Neuronal stem cell (in vitro differentiated cells): ENCODE measurements around the gene HDAC9.

Source experiments
- DNase-seq: peaks from one replicate; pipeline ENCODE4 v3.0.0-alpha.2; 2013; ENCODE audit warnings: low spot score
- H2AFZ ChIP-seq: one replicate; pipeline ENCODE4 v1.6.1; 2013; ENCODE audit warnings: mild to moderate bottlenecking, low read length, inconsistent platforms
- H2AK5ac ChIP-seq: 2 replicates; pipeline ENCODE4 v1.6.1; 2013; ENCODE audit warnings: low read depth, mild to moderate bottlenecking, inconsistent platforms, low read length, moderate library complexity, mixed read lengths
- H2BK120ac ChIP-seq: 2 replicates; pipeline ENCODE4 v1.6.1; 2013; ENCODE audit warnings: low read depth, mild to moderate bottlenecking, inconsistent platforms, low read length, moderate library complexity, mixed read lengths
- H2BK12ac ChIP-seq: one replicate; pipeline ENCODE4 v1.6.1; 2013; ENCODE audit warnings: low read length, inconsistent platforms
- H2BK15ac ChIP-seq: 2 replicates; pipeline ENCODE4 v1.6.1; 2013; ENCODE audit warnings: mild to moderate bottlenecking, low read length, inconsistent platforms, mixed read lengths
- H2BK5ac ChIP-seq: one replicate; pipeline ENCODE4 v1.6.1; 2013; ENCODE audit warnings: inconsistent platforms, mild to moderate bottlenecking, low read length, moderate library complexity
- H3K14ac ChIP-seq: one replicate; pipeline ENCODE4 v1.6.1; 2013; ENCODE audit warnings: low read length, inconsistent platforms
- H3K18ac ChIP-seq: 2 replicates; pipeline ENCODE4 v1.6.1; 2013; ENCODE audit warnings: low read length, inconsistent platforms
- H3K23ac ChIP-seq: 2 replicates; pipeline ENCODE4 v1.6.1; 2013; ENCODE audit warnings: low read depth, mild to moderate bottlenecking, mixed read lengths, low read length, inconsistent platforms; ENCODE audit not compliant: poor library complexity
- H3K27ac ChIP-seq: replicated peaks from 3 replicates; pipeline ENCODE4 v1.5.1; 2013; ENCODE audit warnings: low read length, inconsistent platforms
- H3K27me3 ChIP-seq, 3 experiments: 2 replicates each; pipeline ENCODE4 v1.6.1; 2013; ENCODE audit warnings: low read length in 3 of 3, mild to moderate bottlenecking in 2 of 3, inconsistent platforms in 1 of 3, low read depth in 1 of 3, mixed read lengths in 1 of 3, moderate library complexity in 1 of 3; ENCODE audit not compliant: control insufficient read depth in 3 of 3, insufficient read depth in 3 of 3
- H3K36me3 ChIP-seq, 2 donors: replicated peaks in 1 of 2; 2 replicates each; pipeline ENCODE4 v1.6.1; 2013; ENCODE audit warnings: low read length in 2 of 2; ENCODE audit not compliant: control insufficient read depth in 2 of 2, insufficient read depth in 2 of 2
- H3K4ac ChIP-seq: 2 replicates; pipeline ENCODE4 v1.6.1; 2013; ENCODE audit warnings: inconsistent platforms, mild to moderate bottlenecking, low read length, moderate library complexity
- H3K4me1 ChIP-seq, 2 donors: 1 replicate in 1 of 2; 2 replicates in 1 of 2; pipeline ENCODE4 v1.6.1; 2013; ENCODE audit warnings: low read length in 2 of 2, low read depth in 1 of 2; ENCODE audit not compliant: control insufficient read depth in 2 of 2, insufficient read depth in 1 of 2
- H3K4me2 ChIP-seq: one replicate; pipeline ENCODE4 v1.6.1; 2013; ENCODE audit warnings: mild to moderate bottlenecking, low read length, inconsistent platforms; ENCODE audit not compliant: insufficient read depth, poor library complexity, severe bottlenecking
- H3K4me3 ChIP-seq, 2 donors: 2 replicates each; pipeline ENCODE4 v1.5.1; 2013; ENCODE audit warnings: low read length in 2 of 2, mild to moderate bottlenecking in 2 of 2, inconsistent platforms in 1 of 2, moderate library complexity in 1 of 2
- H3K79me1 ChIP-seq: one replicate; pipeline ENCODE4 v1.6.1; 2013; ENCODE audit warnings: low read depth, mild to moderate bottlenecking, inconsistent platforms, low read length, moderate library complexity
- H3K9ac ChIP-seq: one replicate; pipeline ENCODE4 v1.6.1; 2013; ENCODE audit warnings: mild to moderate bottlenecking, low read depth, low read length, inconsistent platforms; ENCODE audit not compliant: poor library complexity
- H3K9me3 ChIP-seq, 2 donors: replicated peaks in 1 of 2; 2 replicates each; pipeline versions ENCODE3 to v1.6.1; 2013; ENCODE audit warnings: low read length in 2 of 2, mild to moderate bottlenecking in 2 of 2, inconsistent platforms in 1 of 2, low read depth in 1 of 2, mixed read lengths in 1 of 2, moderate library complexity in 1 of 2; ENCODE audit not compliant: control insufficient read depth in 2 of 2, insufficient read depth in 1 of 2
- H4K8ac ChIP-seq: one replicate; pipeline ENCODE4 v1.6.1; 2013; ENCODE audit warnings: low read depth, mild to moderate bottlenecking, inconsistent platforms, low read length, moderate library complexity
- H4K91ac ChIP-seq: one replicate; pipeline ENCODE4 v1.6.1; 2013; ENCODE audit warnings: low read length, low read depth, mild to moderate bottlenecking, inconsistent platforms; ENCODE audit not compliant: poor library complexity
- WGBS, 2 donors: extraction: QIAGEN DNeasy Blood & Tissue Kit; methylation state at CpG; one replicate each; pipeline ENCODE4 v1.1.7; 2013; ENCODE audit warnings: missing lambda C conversion rate in 2 of 2, mixed read lengths in 1 of 2; ENCODE audit not compliant: insufficient read length in 2 of 2, insufficient replicate concordance in 1 of 2; ENCODE audit errors: extremely low coverage in 2 of 2; 5-methylcytosine and 5-hydroxymethylcytosine counted together

Gene HDAC9

DNA sequence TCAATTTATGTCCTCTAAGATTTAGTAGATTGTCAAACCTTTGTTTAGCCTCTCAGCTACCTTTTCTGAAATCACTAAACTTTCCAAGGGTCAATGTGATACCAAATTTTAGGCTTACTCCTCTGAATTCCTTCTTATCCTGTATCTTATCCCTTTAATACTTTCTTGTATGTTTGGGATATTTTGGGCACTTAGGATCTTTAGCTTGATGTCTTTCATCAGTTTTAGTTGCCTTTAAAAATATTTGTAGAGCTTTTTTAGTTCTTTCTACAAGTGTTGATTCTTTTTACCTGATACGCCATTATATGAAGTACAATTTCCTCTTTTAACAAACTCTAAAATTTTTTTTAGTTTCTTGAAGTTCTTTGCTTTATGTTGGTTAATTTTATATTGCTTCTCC lies 30.7 kb upstream of the HDAC9 start:
- H4K8ac ChIP-seq = no peak overlapping the region
- H3K36me3 ChIP-seq = no peaks in the 10 kb centered on the region
- H3K23ac ChIP-seq = no peak overlapping the region
- no peak overlapping the region for H2AFZ ChIP-seq
- no peak overlapping the region for H3K18ac ChIP-seq
- no peak overlapping the region for H3K4me3 ChIP-seq
- no peak overlapping the region for H2BK120ac ChIP-seq
- H2AK5ac ChIP-seq = no peak overlapping the region
- no peaks in the 10 kb centered on the region for H3K79me1 ChIP-seq
- no peak overlapping the region for H2BK12ac ChIP-seq
- no peaks in the 10 kb centered on the region for H3K4me1 ChIP-seq
- H3K9me3 ChIP-seq = no peaks in the 10 kb centered on the region
- no peak overlapping the region for H4K91ac ChIP-seq
- no peak overlapping the region for H3K9ac ChIP-seq
- no peak for DNase-seq
- H3K14ac ChIP-seq = no peak overlapping the region
- no peaks in the 10 kb centered on the region for H3K27me3 ChIP-seq
- H2BK5ac ChIP-seq = no peak overlapping the region
- no peak overlapping the region for H3K27ac ChIP-seq
- H3K4me2 ChIP-seq = no peak overlapping the region
- H3K4ac ChIP-seq = no peak overlapping the region
- WGBS, 2 donors = no CpG with 5 or more reads among the region's 1 CpG
- no peak overlapping the region for H2BK15ac ChIP-seq

- no peaks in the 10 kb centered on the region for H3K9me3 ChIP-seq
- no peak overlapping the region for H3K27ac ChIP-seq
- no peaks in the 10 kb centered on the region for H3K79me1 ChIP-seq
- no peak overlapping the region for H2AFZ ChIP-seq
- H3K4me2 ChIP-seq = no peak overlapping the region
- H4K8ac ChIP-seq = no peak overlapping the region
- H3K4me3 ChIP-seq = no peak overlapping the region
- H4K91ac ChIP-seq = no peak overlapping the region
- H3K23ac ChIP-seq = no peak overlapping the region
- H3K36me3 ChIP-seq = no peaks in the 10 kb centered on the region
- no peaks in the 10 kb centered on the region for H3K27me3 ChIP-seq
- no peak overlapping the region for H2BK120ac ChIP-seq
- no peaks in the 10 kb centered on the region for H3K4me1 ChIP-seq
- no peak overlapping the region for H2BK12ac ChIP-seq
- no peak overlapping the region for H2AK5ac ChIP-seq
- H3K9ac ChIP-seq = no peak overlapping the region
- H2BK15ac ChIP-seq = no peak overlapping the region
- H3K14ac ChIP-seq = no peak overlapping the region
- H3K18ac ChIP-seq = no peak overlapping the region
- DNase-seq = no peak
- H2BK5ac ChIP-seq = no peak overlapping the region
- 100% methylated on average over 1 of the region's 1 CpG; no CpG with 5 or more reads in 1 of the 2 donors for WGBS, 2 donors
- no peak overlapping the region for H3K4ac ChIP-seq
Observed at GRCh38 chr7:18467011-18467410, 28.5 kb upstream of the HDAC9 start.

- Histone ChIP-seq H2BK5ac (no peak overlapping the region), H3K23ac (no peak overlapping the region), H2BK15ac (no peak overlapping the region), H3K4me3 (no peak overlapping the region), H3K79me1 (no peaks in the 10 kb centered on the region), H3K4ac (no peak overlapping the region), H3K9me3 (no peaks in the 10 kb centered on the region), H3K36me3 (no peaks in the 10 kb centered on the region), H2BK12ac (no peak overlapping the region), H3K27ac (no peak overlapping the region), H2AFZ (no peak overlapping the region), H4K91ac (no peak overlapping the region), H2BK120ac (no peak overlapping the region), H3K4me1 (no peaks in the 10 kb centered on the region), H4K8ac (no peak overlapping the region), H3K4me2 (no peak overlapping the region), H3K18ac (no peak overlapping the region), H3K9ac (no peak overlapping the region), H3K27me3 (no peaks in the 10 kb centered on the region), H3K14ac (no peak overlapping the region), H2AK5ac (no peak overlapping the region)
- no peak for DNase-seq
Observed at GRCh38 chr7:18468795-18469194, 26.8 kb upstream of the HDAC9 start.

- no CpG with 5 or more reads among the region's 1 CpG for WGBS, 2 donors
- Histone ChIP-seq H3K79me1 (no peaks in the 10 kb centered on the region), H3K4ac (no peak overlapping the region), H3K14ac (no peak overlapping the region), H3K27ac (no peak overlapping the region), H2BK15ac (no peak overlapping the region), H3K4me1 (no peaks in the 10 kb centered on the region), H4K8ac (no peak overlapping the region), H3K9ac (no peak overlapping the region), H2BK5ac (no peak overlapping the region), H4K91ac (no peak overlapping the region), H3K36me3 (no peaks in the 10 kb centered on the region), H2BK12ac (no peak overlapping the region), H3K27me3 (no peaks in the 10 kb centered on the region), H3K4me2 (no peak overlapping the region), H3K4me3 (no peak overlapping the region), H3K9me3 (no peaks in the 10 kb centered on the region), H3K18ac (no peak overlapping the region), H3K23ac (no peak overlapping the region), H2BK120ac (no peak overlapping the region), H2AK5ac (no peak overlapping the region), H2AFZ (no peak overlapping the region)
- DNase-seq = no peak
Observed at GRCh38 chr7:18469316-18469715, 26.2 kb upstream of the HDAC9 start.
